Esophagus squamous epithelium (tissue), 4 donors: ENCODE measurements around the gene ARF1.

Experiments
- POLR2A ChIP-seq, 4 donors: fragments of 450-650 bp; IDR thresholded peaks; one replicate each; pipeline ENCODE4 v1.6.1; 2017; ENCODE audit warnings: antibody characterized with exemption in 4 of 4, mild to moderate bottlenecking in 4 of 4, moderate library complexity in 3 of 4
- TF ChIP-seq, protein P1 (sequence below), 6 experiments: fragments of 450-650 bp in 4 of 6; fragments of 200-600 bp in 2 of 6; sonication (generic) in 2 of 6; IDR thresholded peaks; one replicate each; pipeline ENCODE4 v1.5.1; 2016 to 2019; ENCODE audit warnings: antibody characterized with exemption in 6 of 6, mild to moderate bottlenecking in 4 of 6, moderate library complexity in 4 of 6

DNA sequence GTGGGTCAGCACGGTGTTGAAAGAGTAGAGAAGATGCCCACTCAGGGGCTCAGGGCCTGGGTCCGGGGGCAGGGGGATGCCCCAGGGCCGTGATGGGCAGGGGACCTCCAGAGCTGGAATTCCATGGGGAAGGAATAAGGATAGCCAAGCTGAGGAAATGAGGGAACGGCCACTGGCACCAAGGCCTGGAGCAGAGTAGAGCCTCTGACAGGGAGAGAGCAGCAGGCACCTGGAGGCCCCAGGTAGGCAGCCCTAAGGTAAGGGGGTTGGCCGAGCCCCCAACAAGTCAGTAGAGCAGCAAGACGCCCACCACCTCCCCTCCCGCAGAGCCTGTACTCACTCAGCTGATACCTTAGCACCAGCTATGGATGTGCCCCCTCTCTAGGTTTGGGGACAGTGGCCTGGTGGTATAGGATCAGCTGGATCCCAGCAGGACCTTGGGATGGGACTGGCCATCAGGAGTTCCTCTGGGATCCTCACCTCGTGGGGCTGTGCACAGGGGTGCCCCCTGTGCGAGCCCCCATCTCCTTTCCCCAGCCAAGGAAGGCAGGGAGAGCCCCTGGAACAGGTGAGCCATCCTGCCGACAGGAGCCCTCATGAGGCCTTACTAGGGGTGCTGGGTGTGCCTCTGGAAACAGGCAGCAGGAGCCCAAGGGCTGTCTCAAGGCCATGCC lies 21.0 kb upstream of the ARF1 start:
- no peak for TF ChIP-seq POLR2A (IDR thresholded peaks at IDR 0.05)
- TF ChIP-seq, protein P1, sequence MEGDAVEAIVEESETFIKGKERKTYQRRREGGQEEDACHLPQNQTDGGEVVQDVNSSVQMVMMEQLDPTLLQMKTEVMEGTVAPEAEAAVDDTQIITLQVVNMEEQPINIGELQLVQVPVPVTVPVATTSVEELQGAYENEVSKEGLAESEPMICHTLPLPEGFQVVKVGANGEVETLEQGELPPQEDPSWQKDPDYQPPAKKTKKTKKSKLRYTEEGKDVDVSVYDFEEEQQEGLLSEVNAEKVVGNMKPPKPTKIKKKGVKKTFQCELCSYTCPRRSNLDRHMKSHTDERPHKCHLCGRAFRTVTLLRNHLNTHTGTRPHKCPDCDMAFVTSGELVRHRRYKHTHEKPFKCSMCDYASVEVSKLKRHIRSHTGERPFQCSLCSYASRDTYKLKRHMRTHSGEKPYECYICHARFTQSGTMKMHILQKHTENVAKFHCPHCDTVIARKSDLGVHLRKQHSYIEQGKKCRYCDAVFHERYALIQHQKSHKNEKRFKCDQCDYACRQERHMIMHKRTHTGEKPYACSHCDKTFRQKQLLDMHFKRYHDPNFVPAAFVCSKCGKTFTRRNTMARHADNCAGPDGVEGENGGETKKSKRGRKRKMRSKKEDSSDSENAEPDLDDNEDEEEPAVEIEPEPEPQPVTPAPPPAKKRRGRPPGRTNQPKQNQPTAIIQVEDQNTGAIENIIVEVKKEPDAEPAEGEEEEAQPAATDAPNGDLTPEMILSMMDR (IDR thresholded peaks at IDR 0.05) = no peak
